Nephron progenitor cell (in vitro differentiated cells): ENCODE measurements around the gene FOLR3.

Experiments
- DNase-seq: peaks from one replicate; pipeline ENCODE4 v3.0.0; 2021
- H3K27ac Mint-ChIP-seq: 2 replicates; pipeline ENCODE4 v1.8.0; 2021; ENCODE audit warnings: mild to moderate bottlenecking, moderate library complexity, mixed read lengths
- H3K27me3 Mint-ChIP-seq: 2 replicates; pipeline ENCODE4 v1.8.0; 2021; ENCODE audit warnings: mild to moderate bottlenecking, low read depth, mixed read lengths; ENCODE audit not compliant: poor library complexity
- H3K36me3 Mint-ChIP-seq: 2 replicates; pipeline ENCODE4 v1.8.0; 2021; ENCODE audit warnings: low read depth, mixed read lengths
- H3K4me1 Mint-ChIP-seq: 2 replicates; pipeline ENCODE4 v1.8.0; 2021; ENCODE audit warnings: mixed read lengths
- H3K4me3 Mint-ChIP-seq: 2 replicates; pipeline ENCODE4 v1.8.0; 2021; ENCODE audit warnings: mild to moderate bottlenecking, moderate library complexity, mixed read lengths
- H3K9me3 Mint-ChIP-seq: 2 replicates; pipeline ENCODE4 v1.8.0; 2021; ENCODE audit warnings: mild to moderate bottlenecking, moderate library complexity, mixed read lengths
- CTCF ChIP-seq: fragments of 200-600 bp; sonication (generic); IDR thresholded peaks from 2 replicates; pipeline ENCODE4 v1.5.0; 2021; ENCODE audit warnings: antibody characterized with exemption

The FOLR3 gene

GRCh38 chr11:72102162-72102561, 33.4 kb upstream of the FOLR3 start:
- Mint-ChIP-seq H3K4me1 (peaks cover 44% of the 10 kb centered on the region), H3K27me3 (peaks cover 3% of the 10 kb centered on the region), H3K9me3 (peaks cover 3% of the 10 kb centered on the region), H3K27ac (peak overlapping the region; percentile 96), H3K4me3 (peak overlapping the region; percentile 93), H3K36me3 (peaks cover 28% of the 10 kb centered on the region)
- DNase-seq: no peak
- TF ChIP-seq CTCF: no peak

- Mint-ChIP-seq H3K9me3 (peaks cover 3% of the 10 kb centered on the region), H3K4me1 (peaks cover 44% of the 10 kb centered on the region), H3K4me3 (peak overlapping the region; percentile 93), H3K36me3 (peaks cover 28% of the 10 kb centered on the region), H3K27ac (peak overlapping the region; percentile 96), H3K27me3 (peaks cover 3% of the 10 kb centered on the region)
- no peak for DNase-seq
- no peak for TF ChIP-seq CTCF
These were observed 32.9 kb upstream of the FOLR3 start for GRCh38 chr11:72102631-72102945.

- H3K4me1 Mint-ChIP-seq: peaks cover 44% of the 10 kb centered on the region
- peak; percentile 38 for TF ChIP-seq CTCF
- peak within 1 kb of the TSS; percentile 96 for H3K27ac Mint-ChIP-seq
- H3K36me3 Mint-ChIP-seq: peaks cover 23% of the 10 kb centered on the region
- H3K27me3 Mint-ChIP-seq: peaks cover 3% of the 10 kb centered on the region
- peak within 1 kb of the TSS; percentile 93 for H3K4me3 Mint-ChIP-seq
- DNase-seq: peak; percentile 96
- peaks cover 3% of the 10 kb centered on the region for H3K9me3 Mint-ChIP-seq
These were observed 32.4 kb upstream of the FOLR3 start, which contains the start of gene LAMTOR1 for GRCh38 chr11:72102946-72103753. Gene LAMTOR1, minus strand, starts transcription at chr11:72103297. Its CDS starts 73 bp downstream, at chr11:72103224.

GRCh38 chr11:72103754-72104167, 31.8 kb upstream of the FOLR3 start:
- no peak for DNase-seq
- Mint-ChIP-seq H3K27me3 (peaks cover 3% of the 10 kb centered on the region), H3K27ac (peak overlapping the region; percentile 96), H3K4me1 (peaks cover 44% of the 10 kb centered on the region), H3K36me3 (peaks cover 22% of the 10 kb centered on the region), H3K4me3 (peak overlapping the region; percentile 93), H3K9me3 (peaks cover 3% of the 10 kb centered on the region)
- TF ChIP-seq CTCF: no peak

- Mint-ChIP-seq H3K4me1 (peaks cover 38% of the 10 kb centered on the region), H3K27ac (peak within 1 kb of the TSS; percentile 42), H3K36me3 (peaks cover 21% of the 10 kb centered on the region), H3K27me3 (peaks cover 3% of the 10 kb centered on the region), H3K9me3 (peaks cover 3% of the 10 kb centered on the region), H3K4me3 (peak within 1 kb of the TSS; percentile 4)
- no peak for DNase-seq
- no peak for TF ChIP-seq CTCF
These were observed 29.6 kb upstream of the FOLR3 start, which contains the start of gene TOMT for GRCh38 chr11:72105888-72106287. Gene TOMT, plus strand, starts transcription at chr11:72105924. Its CDS starts 28 bp downstream, at chr11:72105952.
